WTC11 (cell line): ENCODE measurements around the gene DNAAF1. TPM values are rescaled to one million over a fixed set of nuclear protein-coding genes. Genes with fewer than 3 reads are reported as not detected.

ENCODE experiments used
- ATF6 ChIP-seq: sonication (generic); formaldehyde crosslinking; IDR thresholded peaks from 2 replicates; pipeline ENCODE4 v1.8.1; 2023; ENCODE audit warnings: mild to moderate bottlenecking, missing genetic modification reagents
- FOXJ3 ChIP-seq: sonication (generic); formaldehyde crosslinking; IDR thresholded peaks from 2 replicates; pipeline ENCODE4 v1.9.0; 2021; ENCODE audit warnings: missing genetic modification reagents, mild to moderate bottlenecking, borderline replicate concordance
- JUN ChIP-seq: sonication (generic); formaldehyde crosslinking; IDR thresholded peaks from 2 replicates; pipeline ENCODE4 v1.8.0; 2023; ENCODE audit warnings: mild to moderate bottlenecking, missing genetic modification reagents
- OVOL2 ChIP-seq: fragments of 250-450 bp; sonication (Bioruptor Pico); IDR thresholded peaks from 2 replicates; pipeline ENCODE4 v1.9.0; 2021; ENCODE audit warnings: mild to moderate bottlenecking, borderline replicate concordance
- RELA ChIP-seq: sonication (generic); formaldehyde crosslinking; IDR thresholded peaks from 2 replicates; pipeline ENCODE4 v1.8.1; 2022; ENCODE audit warnings: missing genetic modification reagents, mild to moderate bottlenecking, borderline replicate concordance
- SMAD3 ChIP-seq: sonication (generic); formaldehyde crosslinking; IDR thresholded peaks from 2 replicates; pipeline ENCODE4 v1.8.0; 2022; ENCODE audit warnings: missing genetic modification reagents, mild to moderate bottlenecking, borderline replicate concordance
- ZNF396 ChIP-seq: fragments of 250-450 bp; sonication (Bioruptor Pico); IDR thresholded peaks from 2 replicates; pipeline ENCODE4 v1.8.0; 2021; ENCODE audit warnings: mild to moderate bottlenecking, moderate library complexity, borderline replicate concordance
- total RNA-seq: library from RNA; stranded (reverse); gene quantifications from 3 replicates; pipeline ENCODE4 v1.2.3, GENCODE V29; 2021
- TF ChIP-seq, protein P1 (sequence below): sonication (generic); formaldehyde crosslinking; IDR thresholded peaks from 2 replicates; pipeline ENCODE4 v1.8.1; 2022; ENCODE audit warnings: low read depth, missing genetic modification reagents, borderline replicate concordance
- TF ChIP-seq, protein P2 (sequence below): fragments of 250-450 bp; sonication (Bioruptor Pico); IDR thresholded peaks from 2 replicates; pipeline ENCODE4 v1.9.0; 2021; ENCODE audit warnings: mild to moderate bottlenecking
- TF ChIP-seq, protein P3 (sequence below): sonication (generic); formaldehyde crosslinking; IDR thresholded peaks from 2 replicates; pipeline ENCODE4 v1.8.1; 2022; ENCODE audit warnings: low read depth, mild to moderate bottlenecking, moderate library complexity, missing genetic modification reagents, borderline replicate concordance
- TF ChIP-seq, protein P4 (sequence below): sonication (generic); formaldehyde crosslinking; IDR thresholded peaks from 2 replicates; pipeline ENCODE4 v1.8.1; 2023; ENCODE audit warnings: mild to moderate bottlenecking, missing genetic modification reagents, moderate library complexity

DNAAF1 gene
- total RNA-seq, 1 experiment from 2014 or later = 0.20 TPM

- TF ChIP-seq OVOL2 (CRISPR knock-in tag) = no peak
- TF ChIP-seq FOXJ3 (CRISPR knock-in tag) = no peak
- no peak for TF ChIP-seq RELA (CRISPR knock-in tag)
- TF ChIP-seq, protein P1, sequence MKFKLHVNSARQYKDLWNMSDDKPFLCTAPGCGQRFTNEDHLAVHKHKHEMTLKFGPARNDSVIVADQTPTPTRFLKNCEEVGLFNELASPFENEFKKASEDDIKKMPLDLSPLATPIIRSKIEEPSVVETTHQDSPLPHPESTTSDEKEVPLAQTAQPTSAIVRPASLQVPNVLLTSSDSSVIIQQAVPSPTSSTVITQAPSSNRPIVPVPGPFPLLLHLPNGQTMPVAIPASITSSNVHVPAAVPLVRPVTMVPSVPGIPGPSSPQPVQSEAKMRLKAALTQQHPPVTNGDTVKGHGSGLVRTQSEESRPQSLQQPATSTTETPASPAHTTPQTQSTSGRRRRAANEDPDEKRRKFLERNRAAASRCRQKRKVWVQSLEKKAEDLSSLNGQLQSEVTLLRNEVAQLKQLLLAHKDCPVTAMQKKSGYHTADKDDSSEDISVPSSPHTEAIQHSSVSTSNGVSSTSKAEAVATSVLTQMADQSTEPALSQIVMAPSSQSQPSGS (CRISPR knock-in tag) = no peak
- TF ChIP-seq ATF6 (CRISPR knock-in tag) = no peak
- TF ChIP-seq SMAD3 (CRISPR knock-in tag) = no peak
- TF ChIP-seq ZNF396 = no peak
- TF ChIP-seq, protein P2, sequence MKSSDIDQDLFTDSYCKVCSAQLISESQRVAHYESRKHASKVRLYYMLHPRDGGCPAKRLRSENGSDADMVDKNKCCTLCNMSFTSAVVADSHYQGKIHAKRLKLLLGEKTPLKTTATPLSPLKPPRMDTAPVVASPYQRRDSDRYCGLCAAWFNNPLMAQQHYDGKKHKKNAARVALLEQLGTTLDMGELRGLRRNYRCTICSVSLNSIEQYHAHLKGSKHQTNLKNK = no peak
- TF ChIP-seq, protein P3, sequence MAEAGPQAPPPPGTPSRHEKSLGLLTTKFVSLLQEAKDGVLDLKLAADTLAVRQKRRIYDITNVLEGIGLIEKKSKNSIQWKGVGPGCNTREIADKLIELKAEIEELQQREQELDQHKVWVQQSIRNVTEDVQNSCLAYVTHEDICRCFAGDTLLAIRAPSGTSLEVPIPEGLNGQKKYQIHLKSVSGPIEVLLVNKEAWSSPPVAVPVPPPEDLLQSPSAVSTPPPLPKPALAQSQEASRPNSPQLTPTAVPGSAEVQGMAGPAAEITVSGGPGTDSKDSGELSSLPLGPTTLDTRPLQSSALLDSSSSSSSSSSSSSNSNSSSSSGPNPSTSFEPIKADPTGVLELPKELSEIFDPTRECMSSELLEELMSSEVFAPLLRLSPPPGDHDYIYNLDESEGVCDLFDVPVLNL (CRISPR knock-in tag) = no peak
- no peak for TF ChIP-seq JUN
- TF ChIP-seq, protein P4, sequence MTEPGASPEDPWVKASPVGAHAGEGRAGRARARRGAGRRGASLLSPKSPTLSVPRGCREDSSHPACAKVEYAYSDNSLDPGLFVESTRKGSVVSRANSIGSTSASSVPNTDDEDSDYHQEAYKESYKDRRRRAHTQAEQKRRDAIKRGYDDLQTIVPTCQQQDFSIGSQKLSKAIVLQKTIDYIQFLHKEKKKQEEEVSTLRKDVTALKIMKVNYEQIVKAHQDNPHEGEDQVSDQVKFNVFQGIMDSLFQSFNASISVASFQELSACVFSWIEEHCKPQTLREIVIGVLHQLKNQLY = no peak
These were observed 80.9 kb downstream of the DNAAF1 start (continued) for GRCh38 chr16:84226026-84226425.

Other genes starting within 250 kb of the DNAAF1 start
- gene MLYCD, start 246.2 kb upstream of the DNAAF1 start, total RNA-seq = 5.9 to 6.3 TPM (median 6.1 TPM) in 3 replicates
- gene OSGIN1, start 192.1 kb upstream of the DNAAF1 start, total RNA-seq = 0.73 to 1.7 TPM (median 1.1 TPM) in 3 replicates
- gene NECAB2, start 177.1 kb upstream of the DNAAF1 start, total RNA-seq = 2.9 to 4.9 TPM (median 4.4 TPM) in 3 replicates
- gene SLC38A8, start 102.5 kb upstream of the DNAAF1 start, total RNA-seq = not detected in 3 replicates
- 45.1 to 47.4 TPM (median 46.9 TPM) in 3 replicates for gene MBTPS1, start 28.4 kb upstream of the DNAAF1 start, total RNA-seq
- 48.6 to 58.1 TPM (median 53.4 TPM) in 3 replicates for gene HSDL1, start 131 bp upstream of the DNAAF1 start, total RNA-seq
- 71.2 to 89.7 TPM (median 74.7 TPM) in 3 replicates for gene TAF1C, start 41.7 kb downstream of the DNAAF1 start, total RNA-seq
- 0.71 to 1.6 TPM (median 1.4 TPM) in 3 replicates for gene ADAD2, start 45.8 kb downstream of the DNAAF1 start, total RNA-seq
- gene KCNG4, start 94.7 kb downstream of the DNAAF1 start, total RNA-seq = not detected in 3 replicates
- 0.32 to 0.50 TPM (median 0.41 TPM) in 3 replicates for gene WFDC1, start 149.6 kb downstream of the DNAAF1 start, total RNA-seq
- 2.4 to 4.3 TPM (median 2.8 TPM) in 3 replicates for gene ATP2C2, start 223.2 kb downstream of the DNAAF1 start, total RNA-seq